K562 (cell line): ENCODE measurements around the gene VARS1. TPM values are rescaled to one million over a fixed set of nuclear protein-coding genes. Genes with fewer than 3 reads are reported as not detected.

Source experiments
- ARID1B ChIP-seq: fragments of 450-650 bp; IDR thresholded peaks from 2 replicates; pipeline ENCODE4 v1.6.1; 2016; ENCODE audit warnings: antibody characterized with exemption, mild to moderate bottlenecking, inconsistent platforms
- C11orf30 ChIP-seq: fragments of 450-650 bp; IDR thresholded peaks from 2 replicates; pipeline ENCODE4 v1.6.1; 2016; ENCODE audit warnings: low read depth, mild to moderate bottlenecking
- CCAR2 ChIP-seq: fragments of 200-400 bp; formaldehyde crosslinking; IDR thresholded peaks from 2 replicates; pipeline ENCODE4 v1.6.1; 2017; ENCODE audit warnings: mild to moderate bottlenecking, low read depth, low read length
- ESRRA ChIP-seq: fragments of 450-650 bp; IDR thresholded peaks from 2 replicates; pipeline ENCODE4 v1.6.1; 2014; ENCODE audit warnings: low read depth, mild to moderate bottlenecking, moderate library complexity, borderline replicate concordance
- FIP1L1 ChIP-seq: fragments of 200-400 bp; formaldehyde crosslinking; IDR thresholded peaks from 2 replicates; pipeline ENCODE4 v1.6.1; 2018; ENCODE audit warnings: mild to moderate bottlenecking, low read depth, low read length; ENCODE audit not compliant: poor library complexity, severe bottlenecking
- HDGF ChIP-seq: fragments of 450-650 bp; IDR thresholded peaks from 2 replicates; pipeline ENCODE4 v1.6.1; 2016
- POU5F1 ChIP-seq: fragments of 150-350 bp; IDR thresholded peaks from 2 replicates; pipeline ENCODE4 v1.6.1; 2014; ENCODE audit warnings: borderline replicate concordance, low read length, low read depth, mild to moderate bottlenecking; ENCODE audit not compliant: partially characterized antibody
- SMAD4 ChIP-seq: fragments of 250-450 bp; sonication (Bioruptor Pico); conservative IDR thresholded peaks from 2 replicates; pipeline ENCODE4 v1.8.0; 2021; ENCODE audit warnings: inconsistent platforms, mild to moderate bottlenecking, moderate library complexity
- TAF7 ChIP-seq: fragments of 450-650 bp; IDR thresholded peaks from 2 replicates; pipeline ENCODE4 v1.6.1; 2016; ENCODE audit warnings: missing genetic modification characterization, missing compliant biosample characterization
- TRIM28 ChIP-seq: fragments of 450-650 bp; IDR thresholded peaks from 2 replicates; pipeline ENCODE4 v1.6.1; 2017
- ZNF239 ChIP-seq: fragments of 250-450 bp; sonication (Bioruptor Pico); IDR thresholded peaks from 2 replicates; pipeline ENCODE4 v1.4.0; 2020; ENCODE audit warnings: mild to moderate bottlenecking
- ZNF79 ChIP-seq: fragments of 250-450 bp; sonication (Bioruptor Pico); IDR thresholded peaks from 2 replicates; pipeline ENCODE4 v1.4.0; 2020; ENCODE audit warnings: low read depth, mild to moderate bottlenecking, moderate library complexity
- polyA plus RNA-seq, 8 experiments: library from polyadenylated mRNA; depleted of rRNA in 4 of 8; stranded (reverse) in 5 of 8; unstranded in 3 of 8; fragments of >200 nt; fragmentation: Nextera tagmentation in 2 of 8; fragmentation: Illumina TruSeq in 1 of 8; extraction: Ambion mirVana in 2 of 8; extraction: Trizol in 1 of 8; gene quantifications; 2 replicates each; pipeline versions ENCODE4 v1.2.1 to v1.2.3, GENCODE V29; 2011 to 2014; ENCODE audit warnings: inconsistent platforms in 1 of 8, missing spikeins in 1 of 8
- total RNA-seq, 7 experiments: library from RNA; depleted of rRNA in 6 of 7; stranded (reverse); fragments of >200 nt in 6 of 7; fragmentation: Illumina TruSeq in 2 of 7; extraction: Trizol in 2 of 7; gene quantifications; 2 replicates each; pipeline versions ENCODE4 v1.2.1 to v1.2.3, GENCODE V29; 2011 to 2021; ENCODE audit warnings: low replicate concordance in 1 of 7
- TF ChIP-seq, protein P1 (sequence below): fragments of 450-650 bp; IDR thresholded peaks from 2 replicates; pipeline ENCODE4 v1.6.1; 2016; ENCODE audit warnings: missing biosample characterization, missing genetic modification characterization
- TF ChIP-seq, protein P2 (sequence below), 3 experiments: fragments of 200-800 bp in 1 of 3; sonication (Bioruptor generic) in 1 of 3; sonication (generic) in 1 of 3; formaldehyde crosslinking in 1 of 3; IDR thresholded peaks; 2 replicates each; pipeline versions ENCODE4 v1.6.1 to v1.8.0; 2016 to 2022; ENCODE audit warnings: mild to moderate bottlenecking in 2 of 3, missing compliant biosample characterization in 2 of 3, missing genetic modification characterization in 2 of 3, missing genetic modification reagents in 1 of 3
- TF ChIP-seq, protein P3 (sequence below): fragments of 450-650 bp; IDR thresholded peaks from one replicate; pipeline ENCODE4 v1.6.1; 2018; ENCODE audit warnings: mild to moderate bottlenecking, moderate library complexity; ENCODE audit not compliant: partially characterized antibody
- TF ChIP-seq, protein P4 (sequence below): fragments of 250-450 bp; sonication (Bioruptor Pico); IDR thresholded peaks from 2 replicates; pipeline ENCODE4 v1.5.0; 2021; ENCODE audit warnings: mild to moderate bottlenecking, borderline replicate concordance

VARS1 gene
- total and polyA plus RNA-seq, 9 of the 15 experiments (the other 6 are each of a cell fraction or from before 2014, with no cell fraction given): 2.9 to 488 (median 130) TPM

DNA sequence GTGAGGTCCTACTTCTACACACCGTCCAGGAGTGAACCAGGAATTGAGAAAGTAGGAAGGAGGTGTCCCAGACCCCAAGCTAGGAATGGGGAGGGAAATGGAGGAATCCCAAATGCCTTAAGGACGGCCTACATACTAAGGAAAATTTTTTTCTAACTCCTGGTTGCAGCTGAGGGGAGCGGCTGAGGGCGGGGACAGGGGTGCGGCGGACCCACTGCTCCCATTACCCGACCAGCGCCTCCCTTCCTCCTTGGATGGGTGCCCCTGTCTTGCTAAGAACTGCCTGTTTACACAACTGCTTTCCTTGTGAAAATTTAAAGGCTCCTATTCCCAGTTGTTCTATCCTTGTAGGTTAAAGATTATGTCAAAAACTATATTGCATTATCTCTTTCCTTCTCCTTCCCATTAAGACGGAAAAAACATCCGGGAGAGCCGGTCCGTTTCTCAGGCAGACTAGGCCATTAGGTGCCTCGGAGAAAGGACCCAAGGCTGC lies 31.3 kb upstream of the VARS1 start (continued):
- TF ChIP-seq CCAR2 (no peak), POU5F1 (no peak), FIP1L1 (no peak), ARID1B (no peak), TRIM28 (peak; percentile 63; the same call in 1 of the 2 replicates), ZNF79 (CRISPR knock-in tag) (0 out of 2 replicates have a peak, but pooled peaks have one; percentile 16), C11orf30 (no peak), SMAD4 (CRISPR knock-in tag) (peak; percentile 66), ZNF239 (no peak; the same call in 1 of the 2 replicates), ESRRA (no peak), TAF7 (peak; percentile 66), HDGF (no peak)
- TF ChIP-seq, protein P1, sequence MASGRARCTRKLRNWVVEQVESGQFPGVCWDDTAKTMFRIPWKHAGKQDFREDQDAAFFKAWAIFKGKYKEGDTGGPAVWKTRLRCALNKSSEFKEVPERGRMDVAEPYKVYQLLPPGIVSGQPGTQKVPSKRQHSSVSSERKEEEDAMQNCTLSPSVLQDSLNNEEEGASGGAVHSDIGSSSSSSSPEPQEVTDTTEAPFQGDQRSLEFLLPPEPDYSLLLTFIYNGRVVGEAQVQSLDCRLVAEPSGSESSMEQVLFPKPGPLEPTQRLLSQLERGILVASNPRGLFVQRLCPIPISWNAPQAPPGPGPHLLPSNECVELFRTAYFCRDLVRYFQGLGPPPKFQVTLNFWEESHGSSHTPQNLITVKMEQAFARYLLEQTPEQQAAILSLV (tag): no peak
- TF ChIP-seq, protein P2, sequence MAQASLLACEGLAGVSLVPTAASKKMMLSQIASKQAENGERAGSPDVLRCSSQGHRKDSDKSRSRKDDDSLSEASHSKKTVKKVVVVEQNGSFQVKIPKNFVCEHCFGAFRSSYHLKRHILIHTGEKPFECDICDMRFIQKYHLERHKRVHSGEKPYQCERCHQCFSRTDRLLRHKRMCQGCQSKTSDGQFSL (CRISPR knock-in tag; IDR thresholded peaks at IDR 0.05): no peak
- TF ChIP-seq, protein P2 (tag; IDR thresholded peaks at IDR 0.05): no peak
- TF ChIP-seq, protein P3, sequence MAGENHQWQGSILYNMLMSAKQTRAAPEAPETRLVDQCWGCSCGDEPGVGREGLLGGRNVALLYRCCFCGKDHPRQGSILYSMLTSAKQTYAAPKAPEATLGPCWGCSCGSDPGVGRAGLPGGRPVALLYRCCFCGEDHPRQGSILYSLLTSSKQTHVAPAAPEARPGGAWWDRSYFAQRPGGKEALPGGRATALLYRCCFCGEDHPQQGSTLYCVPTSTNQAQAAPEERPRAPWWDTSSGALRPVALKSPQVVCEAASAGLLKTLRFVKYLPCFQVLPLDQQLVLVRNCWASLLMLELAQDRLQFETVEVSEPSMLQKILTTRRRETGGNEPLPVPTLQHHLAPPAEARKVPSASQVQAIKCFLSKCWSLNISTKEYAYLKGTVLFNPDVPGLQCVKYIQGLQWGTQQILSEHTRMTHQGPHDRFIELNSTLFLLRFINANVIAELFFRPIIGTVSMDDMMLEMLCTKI: no peak
- TF ChIP-seq, protein P4, sequence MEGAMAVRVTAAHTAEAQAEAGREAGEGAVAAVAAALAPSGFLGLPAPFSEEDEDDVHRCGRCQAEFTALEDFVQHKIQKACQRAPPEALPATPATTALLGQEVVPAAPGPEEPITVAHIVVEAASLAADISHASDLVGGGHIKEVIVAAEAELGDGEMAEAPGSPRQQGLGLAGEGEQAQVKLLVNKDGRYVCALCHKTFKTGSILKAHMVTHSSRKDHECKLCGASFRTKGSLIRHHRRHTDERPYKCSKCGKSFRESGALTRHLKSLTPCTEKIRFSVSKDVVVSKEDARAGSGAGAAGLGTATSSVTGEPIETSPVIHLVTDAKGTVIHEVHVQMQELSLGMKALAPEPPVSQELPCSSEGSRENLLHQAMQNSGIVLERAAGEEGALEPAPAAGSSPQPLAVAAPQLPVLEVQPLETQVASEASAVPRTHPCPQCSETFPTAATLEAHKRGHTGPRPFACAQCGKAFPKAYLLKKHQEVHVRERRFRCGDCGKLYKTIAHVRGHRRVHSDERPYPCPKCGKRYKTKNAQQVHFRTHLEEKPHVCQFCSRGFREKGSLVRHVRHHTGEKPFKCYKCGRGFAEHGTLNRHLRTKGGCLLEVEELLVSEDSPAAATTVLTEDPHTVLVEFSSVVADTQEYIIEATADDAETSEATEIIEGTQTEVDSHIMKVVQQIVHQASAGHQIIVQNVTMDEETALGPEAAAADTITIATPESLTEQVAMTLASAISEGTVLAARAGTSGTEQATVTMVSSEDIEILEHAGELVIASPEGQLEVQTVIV (CRISPR knock-in tag): no peak; the same call in 1 of the 2 replicates
